Breast epithelium (tissue), 4 donors: ENCODE measurements around the gene HILPDA. TPM values are rescaled to one million over a fixed set of nuclear protein-coding genes. Genes with fewer than 3 reads are reported as not detected.
"Not testable (repeated sequence)": the region's sequence is repeated elsewhere in the genome, so short reads cannot be mapped to it uniquely, and the experiment has no call there.

ENCODE experiments used
- DNase-seq, 2 donors: peaks; one replicate each; pipeline ENCODE4 v3.0.0-alpha.2; 2019; ENCODE audit warnings: low spot score in 2 of 2
- H3K27ac ChIP-seq, 2 donors: fragments of 200-600 bp; sonication (generic) in 1 of 2; one replicate each; pipeline ENCODE4 v1.5.1; 2016 to 2019; ENCODE audit warnings: mild to moderate bottlenecking in 1 of 2
- H3K27me3 ChIP-seq, 2 donors: fragments of 200-600 bp; sonication (generic) in 1 of 2; one replicate each; pipeline versions ENCODE4 v1.5.1 to v1.6.0; 2017 to 2019; ENCODE audit warnings: control low read depth in 1 of 2, mild to moderate bottlenecking in 1 of 2
- H3K36me3 ChIP-seq: fragments of 200-600 bp; one replicate; pipeline ENCODE4 v1.5.1; 2019
- H3K4me1 ChIP-seq, 2 donors: fragments of 200-600 bp; sonication (generic); one replicate each; pipeline ENCODE4 v1.5.1; 2016 to 2019; ENCODE audit warnings: control low read depth in 1 of 2
- H3K4me3 ChIP-seq, 3 donors: fragments of 200-600 bp; sonication (generic); 1 replicate in 2 of 3; 2 replicates in 1 of 3; pipeline ENCODE4 v1.5.1; 2016 to 2019; ENCODE audit warnings: mild to moderate bottlenecking in 3 of 3, moderate library complexity in 2 of 3
- H3K9me3 ChIP-seq, 2 donors: fragments of 200-600 bp; sonication (generic) in 1 of 2; one replicate each; pipeline ENCODE4 v1.5.1; 2016 to 2019; ENCODE audit warnings: control low read depth in 1 of 2
- POLR2A ChIP-seq: fragments of 450-650 bp; IDR thresholded peaks from one replicate; pipeline ENCODE4 v1.6.1; 2016; ENCODE audit warnings: antibody characterized with exemption, mild to moderate bottlenecking, moderate library complexity
- POLR2AphosphoS5 ChIP-seq, 3 donors: sonication (generic); formaldehyde crosslinking; IDR thresholded peaks; one replicate each; pipeline ENCODE4 v1.6.1; 2017; ENCODE audit warnings: antibody characterized with exemption in 3 of 3
- intact Hi-C: fragments of 100-400 bp; cut with DNase I; formaldehyde crosslinking; loops from one replicate; pipeline ENCODE4 v1.15.1; 2023; ENCODE audit warnings: low total_unique reads
- total RNA-seq, 3 donors: library from RNA; depleted of rRNA; stranded (reverse); fragments of >200 nt; gene quantifications; one replicate each; pipeline ENCODE4 v1.1.0, GENCODE V29; 2016
- TF ChIP-seq, protein P1 (sequence below), 3 donors: fragments of 450-650 bp; IDR thresholded peaks; one replicate each; pipeline ENCODE4 v1.5.1; 2016 to 2017; ENCODE audit warnings: antibody characterized with exemption in 3 of 3, mild to moderate bottlenecking in 3 of 3, moderate library complexity in 3 of 3

Gene HILPDA
- total RNA-seq, 3 donors from 2014 or later, result 25.3 to 34.4 (median 27.7) TPM

DNA sequence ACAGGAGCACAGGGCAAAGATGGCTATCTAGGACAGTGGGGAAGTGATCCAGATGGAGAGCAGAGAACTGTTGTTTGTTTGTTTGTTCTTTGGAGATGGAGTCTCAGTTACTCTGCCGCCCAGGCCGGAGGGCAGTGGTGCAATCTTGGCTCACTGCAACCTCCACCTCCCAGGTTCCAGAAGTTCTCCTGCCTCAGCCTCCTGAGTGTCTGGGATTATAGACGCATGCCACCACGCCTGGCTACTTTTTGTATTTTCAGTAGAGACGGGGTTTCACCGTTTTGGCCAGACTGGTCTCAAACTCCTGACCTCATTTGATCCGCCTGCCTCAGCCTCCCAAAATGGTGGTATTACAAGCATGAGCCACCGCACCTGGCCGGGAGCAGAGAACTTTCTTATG, 41.7 kb downstream of the HILPDA start:
- Histone ChIP-seq H3K27me3 (no peaks in the 10 kb centered on the region), H3K27ac (no peak overlapping the region)

DNA sequence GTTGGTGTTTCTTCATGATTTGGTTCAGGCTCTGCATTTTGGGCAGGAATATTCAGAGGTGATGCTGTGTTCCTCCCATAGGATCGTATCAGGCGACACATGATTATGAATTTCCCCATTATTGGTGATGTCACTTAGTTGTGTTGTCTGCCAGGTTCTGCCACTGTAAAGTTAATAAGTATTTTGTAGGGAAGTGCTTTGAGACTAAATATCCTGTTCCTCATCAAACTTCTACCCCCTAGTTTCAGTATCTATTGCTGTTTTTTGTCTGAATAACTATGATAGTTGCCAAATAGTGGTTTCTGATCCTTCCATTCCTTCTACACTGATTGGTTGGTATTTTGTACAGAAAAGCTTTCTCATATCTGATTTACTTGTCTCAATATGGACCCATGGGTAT, 49.7 kb downstream of the HILPDA start:
- H3K9me3 ChIP-seq, H3K27ac ChIP-seq, H3K27me3 ChIP-seq, H3K4me3 ChIP-seq, DNase-seq, intact Hi-C loops, H3K4me1 ChIP-seq, H3K36me3 ChIP-seq: not testable (repeated sequence)

More for the DNA sequence above, 41.7 kb downstream of the HILPDA start:
- no peak for DNase-seq
- Histone ChIP-seq H3K36me3 (no peaks in the 10 kb centered on the region), H3K9me3 (no peaks in the 10 kb centered on the region), H3K4me3 (no peak overlapping the region), H3K4me1 (no peaks in the 10 kb centered on the region)
- TF ChIP-seq POLR2A (no peak), POLR2AphosphoS5 (IDR thresholded peaks at IDR 0.05) (no peak)
- TF ChIP-seq, protein P1, sequence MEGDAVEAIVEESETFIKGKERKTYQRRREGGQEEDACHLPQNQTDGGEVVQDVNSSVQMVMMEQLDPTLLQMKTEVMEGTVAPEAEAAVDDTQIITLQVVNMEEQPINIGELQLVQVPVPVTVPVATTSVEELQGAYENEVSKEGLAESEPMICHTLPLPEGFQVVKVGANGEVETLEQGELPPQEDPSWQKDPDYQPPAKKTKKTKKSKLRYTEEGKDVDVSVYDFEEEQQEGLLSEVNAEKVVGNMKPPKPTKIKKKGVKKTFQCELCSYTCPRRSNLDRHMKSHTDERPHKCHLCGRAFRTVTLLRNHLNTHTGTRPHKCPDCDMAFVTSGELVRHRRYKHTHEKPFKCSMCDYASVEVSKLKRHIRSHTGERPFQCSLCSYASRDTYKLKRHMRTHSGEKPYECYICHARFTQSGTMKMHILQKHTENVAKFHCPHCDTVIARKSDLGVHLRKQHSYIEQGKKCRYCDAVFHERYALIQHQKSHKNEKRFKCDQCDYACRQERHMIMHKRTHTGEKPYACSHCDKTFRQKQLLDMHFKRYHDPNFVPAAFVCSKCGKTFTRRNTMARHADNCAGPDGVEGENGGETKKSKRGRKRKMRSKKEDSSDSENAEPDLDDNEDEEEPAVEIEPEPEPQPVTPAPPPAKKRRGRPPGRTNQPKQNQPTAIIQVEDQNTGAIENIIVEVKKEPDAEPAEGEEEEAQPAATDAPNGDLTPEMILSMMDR (IDR thresholded peaks at IDR 0.05), result no peak
- intact Hi-C loops, result no loop called here

DNA sequence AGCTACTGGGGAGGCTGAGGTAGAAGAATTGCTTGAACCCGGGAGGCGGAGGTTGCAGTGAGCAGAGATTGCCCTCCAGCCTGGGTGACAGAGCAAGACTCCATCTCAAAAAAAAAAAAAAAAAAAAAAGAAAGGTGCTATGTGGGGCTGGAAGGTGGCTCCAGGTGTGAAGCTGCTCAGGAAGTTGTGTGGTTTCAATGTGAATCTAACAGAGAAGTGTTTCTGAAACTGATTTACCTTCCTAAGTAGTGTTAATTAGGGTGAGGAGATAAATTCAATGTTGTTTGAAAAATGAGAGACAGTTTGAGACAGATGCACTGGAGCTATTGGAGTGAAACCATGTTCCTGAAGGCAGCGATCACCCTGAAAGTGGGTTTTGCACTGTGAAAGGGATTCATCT, 51.1 kb downstream of the HILPDA start:
- H3K9me3 ChIP-seq, intact Hi-C loops: not testable (repeated sequence)

DNA sequence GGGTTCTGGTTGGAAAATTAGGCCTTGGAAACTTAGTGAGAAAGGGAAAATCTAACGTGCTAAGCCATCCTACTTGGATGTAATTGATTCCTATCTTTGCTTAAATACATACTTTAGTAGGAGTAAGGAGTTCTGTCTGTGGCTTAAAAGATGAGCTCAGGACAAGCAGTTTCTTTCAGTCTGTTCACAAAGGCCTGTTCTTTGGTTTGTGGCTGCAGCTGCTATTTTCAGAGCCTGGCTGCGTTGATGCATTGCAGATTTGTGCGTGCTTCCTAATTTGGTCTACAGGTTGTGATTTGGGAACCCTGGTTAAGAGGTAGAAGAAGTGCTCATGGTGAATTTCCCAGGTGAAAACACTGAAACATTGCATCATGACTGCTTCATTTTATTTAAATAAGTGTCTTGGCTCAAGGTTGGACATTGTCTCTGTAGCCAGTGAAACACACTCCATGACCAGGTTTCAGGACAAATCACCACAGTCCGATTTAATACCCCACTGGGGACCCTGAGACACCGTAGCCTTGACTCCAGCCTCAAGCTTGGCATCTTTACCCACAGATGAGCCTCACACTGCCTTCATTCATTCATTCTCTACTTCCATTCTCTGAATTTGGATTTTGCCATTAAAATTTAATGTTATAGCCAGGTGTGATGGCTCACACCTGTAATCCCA, 51.8 kb downstream of the HILPDA start:
- H3K4me3 ChIP-seq, H3K27ac ChIP-seq, H3K36me3 ChIP-seq, H3K4me1 ChIP-seq, H3K9me3 ChIP-seq, H3K27me3 ChIP-seq, DNase-seq, intact Hi-C loops: not testable (repeated sequence)

More for the DNA sequence above, 51.1 kb downstream of the HILPDA start:
- H3K4me1 ChIP-seq, H3K36me3 ChIP-seq, H3K27ac ChIP-seq, H3K4me3 ChIP-seq, DNase-seq, H3K27me3 ChIP-seq: not testable (repeated sequence)

Other genes with a start within 250 kb of the HILPDA start
- 100 to 1,000 TPM in 1 of 3 donors, 10 to 100 TPM in 2; 41.6 to 498 (median 48.2) TPM for gene LEP, start 214.6 kb upstream of the HILPDA start, total RNA-seq
- gene RBM28, start 112.0 kb upstream of the HILPDA start, total RNA-seq, result 10 to 100 TPM; 28.8 to 47.5 (median 35.7) TPM
- gene PRRT4, start 94.2 kb upstream of the HILPDA start, total RNA-seq, result 1 to 10 TPM in 1 of 3 donors, under 1 TPM in 2; under 0.01 to 3.8 (median 0.44) TPM
- gene IMPDH1, start 45.9 kb upstream of the HILPDA start, total RNA-seq, result 10 to 100 TPM; 31.8 to 68.8 (median 58.2) TPM
- 10 to 100 TPM; 19.4 to 28.7 (median 23.6) TPM for gene METTL2B, start 20.9 kb downstream of the HILPDA start, total RNA-seq
- gene GARIN1A, start 216.4 kb downstream of the HILPDA start, total RNA-seq, result 1 to 10 TPM in 2 of 3 donors, under 1 TPM in 1; 0.96 to 3.4 (median 2.9) TPM